GM18517 (cell line): ENCODE results near the gene TMEM69.
"Not testable (repeated sequence)": the region's sequence is repeated elsewhere in the genome, so short reads cannot be mapped to it uniquely, and the experiment has no call there.

Experiments
- ATAC-seq: cut with Tn5 transposase; IDR thresholded peaks from one replicate; pipeline ENCODE4 v1.9.1; 2021; ENCODE audit warnings: mild to moderate bottlenecking, moderate library complexity; ENCODE audit not compliant: unreplicated experiment

The TMEM69 gene, protein sequence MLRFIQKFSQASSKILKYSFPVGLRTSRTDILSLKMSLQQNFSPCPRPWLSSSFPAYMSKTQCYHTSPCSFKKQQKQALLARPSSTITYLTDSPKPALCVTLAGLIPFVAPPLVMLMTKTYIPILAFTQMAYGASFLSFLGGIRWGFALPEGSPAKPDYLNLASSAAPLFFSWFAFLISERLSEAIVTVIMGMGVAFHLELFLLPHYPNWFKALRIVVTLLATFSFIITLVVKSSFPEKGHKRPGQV

DNA sequence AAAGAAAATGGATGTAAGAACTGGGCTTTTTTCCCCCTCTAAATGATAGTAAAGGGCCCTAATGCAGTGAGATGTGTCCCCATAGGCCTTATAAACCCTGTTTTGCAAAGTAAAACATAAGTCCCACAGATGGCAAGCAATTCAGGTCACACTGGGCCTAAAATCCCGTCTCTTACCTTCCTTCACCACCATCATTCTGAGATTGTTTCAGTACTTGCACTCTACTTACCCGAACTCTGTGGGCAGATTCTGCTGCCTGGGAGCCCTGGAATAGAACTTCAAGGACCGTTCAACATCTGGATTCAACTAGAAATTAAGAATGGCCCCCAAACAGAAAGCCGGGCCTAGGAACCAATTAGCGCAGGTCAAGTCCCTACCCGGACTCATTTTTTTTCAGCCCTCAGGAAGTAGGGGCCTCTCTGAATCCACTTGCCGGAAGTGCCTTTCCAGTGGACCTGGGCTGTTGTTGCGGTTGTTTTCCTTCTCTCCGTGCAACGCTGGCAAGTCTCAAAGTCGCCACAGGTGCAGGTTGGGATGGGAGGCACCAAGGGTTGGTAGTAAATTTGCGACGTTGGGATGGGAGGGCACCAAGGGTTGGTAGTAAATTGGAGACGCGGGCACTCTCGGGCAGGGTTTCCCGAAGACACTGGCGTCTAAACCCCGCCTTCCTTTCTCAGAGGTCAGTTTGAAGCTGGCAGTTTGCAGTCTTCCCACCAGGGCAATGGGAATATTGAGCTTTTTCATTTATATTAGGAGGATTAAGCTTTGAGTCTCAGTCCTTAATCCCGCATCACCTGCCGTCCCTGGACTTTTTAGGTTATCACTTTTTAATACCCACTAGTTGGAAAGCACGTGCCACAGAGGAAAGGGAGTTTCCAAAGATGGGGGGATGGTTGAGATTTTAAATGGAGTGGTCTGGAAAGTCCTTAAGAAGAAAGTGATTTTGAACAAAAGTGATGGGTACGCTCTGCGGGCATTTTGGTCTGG, at the start of gene TMEM69:
TMEM69 (plus strand) TSS at position 428 of the 987 bp plus-strand sequence. CDS start 2,888 bp downstream, outside the sequence.
- no peak for ATAC-seq

DNA sequence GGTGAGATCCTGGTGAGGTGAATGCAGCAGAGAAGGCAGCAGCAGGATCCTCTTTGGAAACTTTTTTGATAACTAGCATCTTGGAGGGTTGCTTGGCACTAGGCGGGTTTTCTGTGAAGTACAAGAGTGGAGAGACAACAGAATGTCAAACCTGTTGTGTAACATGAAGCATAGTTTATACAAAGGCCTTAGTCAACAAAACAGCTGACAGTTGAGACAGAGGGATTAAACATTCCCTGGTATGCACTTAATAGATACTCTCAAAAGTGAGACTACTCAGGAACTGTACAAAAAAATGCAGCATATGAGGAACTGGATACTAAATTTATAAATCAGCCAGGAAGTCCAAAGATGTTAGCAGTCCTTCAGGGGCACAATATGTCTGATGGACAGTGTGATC, 47.7 kb upstream of the TMEM69 start:
- no peak for ATAC-seq

DNA sequence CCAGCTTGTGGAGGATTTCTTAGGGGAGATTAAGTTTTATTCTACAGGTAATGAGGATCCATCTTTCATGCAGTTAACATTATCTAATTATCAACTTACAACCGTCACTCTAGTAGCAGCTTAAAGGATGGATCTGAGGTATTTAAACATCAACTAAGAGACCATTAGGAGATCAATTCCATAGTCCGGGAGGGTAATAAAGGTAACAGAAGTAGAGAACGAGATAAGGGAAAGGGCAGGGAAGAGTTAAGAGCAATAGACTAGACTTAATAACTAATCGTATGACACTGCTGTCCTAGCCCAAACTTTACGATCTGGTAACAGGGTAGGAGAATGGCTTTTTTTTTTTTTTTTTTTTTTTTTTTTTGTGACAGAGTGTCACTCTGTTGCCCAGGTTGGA, 44.7 kb upstream of the TMEM69 start:
- ATAC-seq: no peak

DNA sequence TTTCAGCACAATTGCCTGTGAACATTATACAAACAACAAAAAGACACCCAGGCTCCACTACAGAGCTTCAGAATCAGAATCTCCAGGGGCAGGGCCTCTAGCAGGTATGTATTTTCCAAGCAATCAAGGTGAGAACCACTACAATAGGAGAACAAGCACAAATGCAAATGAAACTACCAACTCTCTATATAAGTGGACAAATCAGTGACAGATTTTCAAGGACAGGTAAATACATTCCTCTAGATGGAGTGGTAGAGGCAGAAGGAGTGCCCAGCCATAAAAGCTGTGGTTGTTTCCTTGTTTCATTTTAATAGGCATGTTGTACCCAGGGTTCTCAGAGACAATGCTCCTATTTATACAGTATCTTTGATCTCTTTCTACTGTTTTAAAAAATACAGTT, 44.0 kb upstream of the TMEM69 start:
- no peak for ATAC-seq

DNA sequence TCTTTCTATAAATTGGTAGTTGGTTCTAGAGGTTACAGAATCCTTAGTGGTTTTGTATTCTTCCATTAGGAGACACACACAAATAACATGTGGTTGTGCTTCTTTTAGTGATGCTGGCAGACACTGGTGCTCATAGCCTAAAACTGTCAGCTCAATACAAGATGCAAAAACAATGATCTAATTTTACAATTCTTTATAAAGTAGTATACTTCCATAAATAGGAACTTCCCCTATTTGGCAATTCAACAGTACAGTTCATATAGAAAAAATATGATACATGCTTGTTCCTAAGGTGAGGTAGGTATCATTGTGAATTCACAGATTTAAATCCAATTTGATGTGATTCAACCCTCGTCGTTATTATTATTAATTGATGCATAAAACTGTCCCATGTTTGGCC, 43.3 kb upstream of the TMEM69 start:
- ATAC-seq: no peak

DNA sequence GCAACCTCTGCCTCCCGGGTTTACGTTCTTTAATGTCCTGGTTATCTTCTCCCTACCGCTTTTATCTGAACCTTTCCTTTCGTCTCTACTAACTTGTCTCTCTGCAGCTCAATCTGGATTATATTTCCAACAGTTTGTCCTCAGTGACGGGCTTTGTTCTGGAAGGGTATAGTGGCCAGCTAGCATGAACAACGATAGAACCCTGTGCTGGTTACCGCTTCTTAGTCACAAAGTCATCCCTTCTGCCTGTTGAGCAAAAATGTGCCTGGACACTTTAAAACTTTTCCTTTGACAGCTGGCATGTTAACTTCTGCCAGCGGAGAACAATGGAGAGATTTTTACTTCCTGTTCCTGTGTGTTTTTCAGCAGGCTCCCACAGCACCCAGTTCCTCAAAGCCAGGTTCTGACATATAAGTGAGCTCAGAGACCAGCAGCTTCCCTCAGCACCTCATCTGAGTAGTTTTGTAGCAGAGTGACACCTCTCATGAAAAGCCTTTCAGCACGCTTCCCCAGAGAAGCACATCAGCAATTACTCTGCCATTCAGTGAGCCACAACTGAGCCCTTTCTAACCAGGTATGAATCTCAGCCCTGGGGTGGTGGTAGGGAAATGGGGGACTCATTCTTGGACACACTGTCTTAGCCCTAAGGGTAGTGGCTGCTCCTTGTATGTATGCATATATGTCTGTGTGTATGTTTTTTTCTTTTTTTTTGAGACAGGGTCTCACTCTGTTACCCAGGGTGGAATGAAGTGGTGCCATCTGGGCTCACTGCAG, 40.5 kb upstream of the TMEM69 start:
- no peak for ATAC-seq

DNA sequence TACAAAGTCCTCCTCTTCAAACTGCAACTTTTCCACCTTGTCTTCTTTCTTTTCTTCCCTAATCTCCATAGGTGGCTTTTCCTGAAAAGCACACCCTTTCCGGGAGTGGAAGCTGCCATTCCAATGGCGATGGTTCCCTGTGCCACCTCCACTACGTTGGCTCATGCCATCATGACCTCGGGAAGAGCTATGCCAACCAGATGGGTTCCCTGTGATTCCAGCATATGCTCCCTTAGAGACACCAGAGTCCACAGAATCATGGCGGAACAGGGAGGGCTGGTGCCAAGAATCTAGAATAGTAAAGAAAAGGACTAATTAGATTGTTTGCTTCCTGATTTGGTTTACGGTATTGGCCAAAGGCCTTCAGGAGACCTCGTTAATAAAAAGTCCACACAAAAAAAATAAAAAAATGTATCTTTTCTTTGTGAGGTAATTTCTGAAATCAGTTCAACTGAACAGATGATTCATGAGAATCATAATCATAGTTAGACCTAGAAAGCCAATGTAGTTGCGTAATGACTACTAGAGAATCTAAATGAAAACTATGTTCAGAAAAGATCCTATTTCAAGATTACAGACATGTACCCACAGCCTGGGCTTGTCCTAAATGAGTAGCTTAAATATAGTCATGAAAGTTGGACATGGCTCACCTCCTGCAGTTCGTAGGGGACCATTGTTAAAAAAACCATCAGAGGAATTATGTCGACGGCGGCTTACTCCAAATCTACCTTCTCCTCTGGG, 33.3 kb upstream of the TMEM69 start:
- ATAC-seq: no peak

DNA sequence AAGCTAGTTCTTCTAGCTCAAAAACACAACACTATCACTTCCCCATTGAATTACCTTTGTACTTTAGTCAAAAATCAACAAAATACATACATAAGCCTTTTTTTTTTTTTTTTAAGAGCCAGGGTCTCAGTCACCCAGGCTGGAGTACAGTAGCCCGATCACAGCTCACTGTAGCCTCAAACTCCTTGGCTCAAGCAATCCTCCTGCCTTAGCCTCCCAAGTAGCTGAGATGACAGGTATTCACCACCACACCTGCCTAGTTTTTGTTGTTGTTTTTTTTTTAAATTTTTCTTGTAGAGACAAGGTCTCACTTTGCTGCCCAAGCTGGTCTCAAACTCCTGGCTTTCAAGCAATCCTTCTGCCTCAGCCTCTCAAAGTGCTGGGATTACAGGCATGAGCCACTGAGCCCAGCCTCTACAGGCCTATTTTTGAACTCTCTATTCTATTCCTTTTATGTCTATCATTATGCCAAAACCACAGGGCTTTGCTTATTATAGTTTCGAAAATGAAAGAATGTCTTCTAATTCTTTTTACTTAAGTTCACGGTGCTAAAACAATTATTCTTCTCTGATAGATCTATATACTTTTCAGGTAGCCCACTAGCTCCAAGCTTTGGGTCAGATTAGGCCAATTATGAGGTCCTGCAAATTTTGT, 31.3 kb upstream of the TMEM69 start:
- ATAC-seq: no peak

DNA sequence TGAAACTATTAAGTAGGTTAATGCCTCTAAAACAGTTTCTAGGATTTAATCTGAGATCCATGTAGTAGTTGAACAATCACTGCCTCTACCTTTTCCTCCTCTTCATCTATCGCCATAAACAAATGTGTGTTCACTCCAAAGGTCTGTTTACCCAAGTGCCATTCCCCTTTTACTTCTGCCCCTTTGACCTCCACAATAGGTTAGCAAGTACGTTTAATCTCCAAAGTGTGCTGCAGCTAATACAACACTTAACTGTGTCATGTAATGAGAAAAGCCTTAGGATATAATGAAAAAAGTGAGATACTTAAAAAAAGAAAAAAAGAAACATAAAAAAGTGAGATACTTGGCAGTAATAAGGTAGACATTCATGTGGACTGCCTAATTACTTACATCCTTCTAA, 29.8 kb upstream of the TMEM69 start:
- no peak for ATAC-seq

DNA sequence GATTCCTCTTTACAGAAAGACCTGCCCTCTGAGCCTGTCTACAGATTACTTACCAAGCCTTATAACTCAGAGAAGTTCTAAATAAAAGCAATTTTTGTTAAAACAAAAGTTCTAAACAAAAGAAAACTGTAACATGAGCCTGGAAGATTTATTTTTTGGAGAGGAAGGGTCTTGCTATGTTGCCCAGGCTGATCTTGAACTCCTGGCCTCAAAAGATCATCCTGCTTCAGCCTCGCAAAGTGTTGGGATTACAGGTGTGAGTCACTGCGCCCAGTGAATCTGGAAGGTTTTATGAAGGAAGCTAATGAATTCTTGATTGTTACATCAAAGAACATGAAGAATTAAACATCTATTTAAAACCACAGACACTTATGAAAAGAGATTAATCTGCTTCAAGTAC, 28.8 kb upstream of the TMEM69 start:
- no peak for ATAC-seq

DNA sequence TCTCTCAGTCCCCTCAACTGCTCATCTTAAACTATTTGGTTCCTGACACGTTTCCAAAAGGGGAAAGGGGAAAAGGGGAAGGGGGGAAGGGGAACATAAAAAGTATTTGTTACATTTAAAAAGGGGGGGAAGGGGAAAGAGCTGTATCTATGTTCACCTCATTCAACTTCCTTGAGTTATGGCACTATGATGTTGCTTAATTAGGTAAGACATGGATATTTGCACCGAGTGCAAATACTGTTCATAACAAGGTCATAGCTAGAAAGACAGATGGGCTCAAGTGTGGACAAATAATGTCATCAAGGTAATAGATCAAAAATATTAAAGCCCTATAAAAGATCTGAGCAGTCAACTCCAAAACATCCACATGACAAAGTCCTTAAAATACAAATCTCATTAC, 27.6 kb upstream of the TMEM69 start:
- no peak for ATAC-seq

DNA sequence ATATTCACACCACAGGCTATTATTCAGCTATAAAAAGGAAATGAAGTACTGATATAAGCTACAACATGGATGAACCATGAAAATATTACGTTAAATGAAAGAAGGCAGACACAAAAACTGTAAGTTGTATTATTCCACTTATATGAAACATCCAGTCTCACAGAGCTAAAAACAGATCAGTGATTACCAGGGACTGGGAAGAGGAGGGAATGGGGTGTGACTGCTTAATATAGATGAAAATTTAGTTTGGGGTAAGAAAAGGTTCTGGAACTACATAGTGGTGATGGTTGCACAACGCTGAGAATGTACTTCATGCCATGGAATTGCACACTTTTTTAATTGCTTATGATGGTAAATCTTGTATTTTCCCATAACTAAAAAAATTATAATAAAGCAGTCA, 21.1 kb upstream of the TMEM69 start:
- ATAC-seq: no peak

DNA sequence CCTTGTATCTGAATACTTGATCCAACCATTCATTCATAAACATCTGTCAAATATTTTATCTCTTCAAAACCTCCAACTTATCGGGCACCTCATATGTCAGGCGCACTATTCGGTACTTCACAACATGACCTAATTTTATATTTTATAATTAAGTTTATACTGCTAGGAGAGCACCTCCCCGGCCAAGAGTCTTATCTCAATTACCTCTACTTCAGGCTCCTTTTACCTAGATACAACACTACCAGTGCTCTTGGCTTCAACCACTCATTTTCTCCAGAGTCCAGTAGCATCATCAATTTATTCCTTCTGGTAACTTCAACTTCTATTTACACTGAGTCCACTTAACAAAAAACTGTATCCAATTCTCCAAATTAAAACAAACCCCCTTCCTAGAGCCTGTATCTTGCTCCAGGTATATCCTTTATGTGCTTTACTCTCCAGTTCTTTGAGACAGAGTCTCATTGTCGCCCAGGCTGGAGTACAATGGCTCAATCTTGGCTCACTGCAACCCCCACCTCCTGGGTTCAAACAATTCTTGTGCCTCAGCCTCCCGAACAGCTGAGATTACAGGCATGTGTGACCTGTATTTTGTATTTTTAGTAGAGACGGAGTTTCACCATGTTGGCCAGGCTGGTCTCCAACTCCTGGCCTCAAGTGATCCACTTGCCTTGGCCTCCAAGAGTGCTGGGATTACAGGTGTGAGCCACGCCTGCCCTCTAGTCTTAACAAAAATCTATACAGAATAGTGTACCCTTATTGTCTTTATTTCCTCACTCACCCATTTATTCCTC, 20.5 kb upstream of the TMEM69 start:
- ATAC-seq: no peak

DNA sequence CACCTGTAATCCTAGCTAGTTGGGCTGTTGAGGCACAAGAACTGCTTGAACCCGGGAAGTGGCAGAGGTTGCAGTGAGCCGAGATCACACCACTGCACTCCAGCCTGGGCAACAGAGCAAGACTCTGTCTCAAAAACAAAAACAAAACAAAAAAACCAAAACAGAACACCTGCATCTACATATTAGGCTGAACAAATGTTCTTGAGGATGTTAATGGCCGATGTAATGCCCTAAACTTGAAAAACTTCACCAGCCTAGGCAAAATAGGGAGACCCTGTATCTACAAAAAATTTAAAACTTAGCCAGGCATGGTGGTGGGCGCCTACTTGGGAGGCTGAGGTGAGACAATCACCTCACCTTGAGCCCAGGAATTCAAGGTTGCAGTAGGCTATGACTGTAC, 19.5 kb upstream of the TMEM69 start:
- ATAC-seq: no peak

DNA sequence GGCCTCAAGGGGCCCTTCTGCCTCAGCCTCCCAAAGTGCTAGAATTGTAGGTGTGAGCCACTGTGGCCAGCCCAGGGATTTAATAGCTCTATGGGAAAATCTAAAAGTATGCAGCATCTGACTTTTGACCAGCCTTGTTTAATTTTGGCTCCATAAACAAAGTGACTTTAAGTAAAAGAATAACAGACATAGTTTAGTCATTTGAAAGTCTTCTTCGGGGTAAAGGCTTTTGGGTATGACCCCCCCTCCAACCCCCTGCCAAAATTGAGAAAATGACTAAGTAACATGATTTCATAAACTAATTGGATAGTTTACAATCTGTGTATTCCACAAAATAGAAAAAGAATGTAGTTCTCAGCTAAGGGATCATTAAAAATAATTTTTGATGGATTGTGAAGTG, 18.6 kb upstream of the TMEM69 start:
- no peak for ATAC-seq

DNA sequence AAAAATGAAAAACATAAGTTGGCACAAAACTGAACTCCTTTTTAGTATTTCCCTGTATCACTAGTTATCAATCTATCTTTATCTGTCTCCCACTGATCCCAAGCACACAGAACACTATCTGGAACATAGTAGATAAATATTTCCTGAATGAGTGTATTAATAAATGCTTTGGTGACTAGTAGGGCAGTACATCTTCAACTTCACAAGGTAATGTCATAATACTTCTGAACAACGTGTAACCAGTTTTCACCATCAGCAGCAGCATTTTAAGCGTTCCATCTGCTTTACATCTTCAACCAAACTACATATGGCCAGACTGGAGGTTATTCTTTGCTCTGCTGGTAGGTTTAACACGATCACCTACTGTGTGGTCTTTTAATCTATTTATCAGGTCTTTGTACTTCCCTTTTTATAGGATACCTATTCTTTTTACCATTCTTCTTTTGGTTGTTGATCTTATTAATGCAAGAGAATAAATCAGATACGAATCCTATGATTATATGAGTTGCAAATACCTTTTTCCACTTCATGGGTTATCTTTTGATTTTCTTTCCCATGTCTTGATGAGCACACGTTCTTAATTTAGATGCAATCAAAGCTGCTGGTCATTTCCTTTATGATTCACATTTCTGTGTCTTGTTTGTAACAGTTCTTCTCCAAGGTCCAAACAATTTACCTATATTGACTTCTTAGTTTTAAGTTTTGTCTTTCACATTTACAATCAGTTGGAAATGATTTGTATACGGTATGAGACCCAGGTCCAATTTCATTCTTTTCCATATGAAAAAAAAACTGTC, 17.9 kb upstream of the TMEM69 start:
- no peak for ATAC-seq

DNA sequence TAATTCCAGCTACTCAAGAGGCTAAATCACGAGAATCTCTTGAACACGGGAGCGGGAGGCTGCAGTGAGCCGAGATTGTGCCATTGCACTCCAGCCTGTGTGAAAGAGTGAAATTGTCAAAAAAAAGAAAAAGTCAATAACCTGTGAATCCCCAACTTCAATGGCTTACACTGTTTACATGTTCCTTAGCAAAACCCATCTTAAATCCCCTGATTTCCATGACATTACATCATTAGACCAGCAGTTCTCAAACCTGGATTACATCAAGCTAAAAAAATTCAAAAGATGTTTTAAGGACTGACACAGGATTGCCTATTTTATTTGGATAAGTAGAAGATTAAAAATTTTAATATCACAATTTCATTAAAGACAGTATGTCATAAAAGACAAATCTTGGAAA, 14.0 kb upstream of the TMEM69 start:
- no peak for ATAC-seq

DNA sequence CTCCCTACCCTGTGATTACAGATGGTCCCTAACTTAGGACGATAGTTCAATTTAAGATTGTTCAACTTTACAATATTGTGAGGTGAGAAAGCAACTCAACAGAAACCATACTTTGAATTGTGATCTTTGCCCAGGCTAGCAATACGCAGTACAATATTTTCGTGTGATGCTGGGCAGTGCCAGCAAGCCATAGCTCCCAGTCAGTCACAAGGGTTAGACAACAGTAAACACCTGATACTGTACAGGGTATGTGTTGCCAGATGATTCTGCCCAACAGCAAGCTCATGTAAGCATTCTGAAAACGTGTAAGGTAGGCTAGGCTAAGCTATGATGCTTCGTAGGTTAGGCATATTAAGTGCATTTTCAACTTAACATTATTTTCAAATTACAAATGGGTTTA, 13.5 kb upstream of the TMEM69 start:
- ATAC-seq: no peak

DNA sequence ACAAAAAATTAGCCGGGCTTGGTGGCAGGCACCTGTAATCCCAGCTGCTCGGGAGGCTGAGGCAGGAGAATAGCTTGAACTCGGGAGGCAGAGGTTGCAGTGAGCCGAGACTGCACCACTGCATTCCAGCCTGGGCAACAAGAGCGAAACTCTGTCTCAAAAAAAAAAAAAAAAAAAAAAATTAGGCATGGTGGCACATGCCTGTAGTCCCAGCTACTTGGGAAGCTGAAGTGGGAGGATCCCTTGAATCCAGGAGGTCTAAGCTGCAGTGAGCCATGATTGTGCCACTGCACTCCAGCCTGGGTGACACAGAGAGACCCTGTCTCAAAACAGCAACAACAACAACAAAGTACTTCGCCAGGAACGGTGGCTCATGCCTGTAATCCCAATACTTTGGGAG, 11.4 kb upstream of the TMEM69 start:
- ATAC-seq: not testable (repeated sequence)
